Gastroesophageal sphincter (tissue), 4 donors: Measurements from ENCODE around the gene IGIP. TPM values are rescaled to one million over a fixed set of nuclear protein-coding genes. Genes with fewer than 3 reads are reported as not detected.

Experiments used
- ATAC-seq: fragments of 150-250 bp; one replicate; pipeline ENCODE4 v1.9.1; 2016; ENCODE audit warnings: mild to moderate bottlenecking, moderate library complexity
- H3K27ac ChIP-seq, 4 donors: fragments of 200-600 bp; sonication (generic) in 3 of 4; 1 replicate in 3 of 4; 2 replicates in 1 of 4; pipeline ENCODE4 v1.5.1; 2016 to 2019
- H3K27me3 ChIP-seq: fragments of 200-600 bp; sonication (generic); one replicate; pipeline ENCODE4 v1.5.1; 2019
- H3K36me3 ChIP-seq, 2 donors: fragments of 200-600 bp; sonication (generic); one replicate each; pipeline ENCODE4 v1.5.1; 2019; ENCODE audit warnings: control low read depth in 1 of 2
- H3K4me1 ChIP-seq, 3 donors: fragments of 200-600 bp; sonication (generic); 1 replicate in 2 of 3; 2 replicates in 1 of 3; pipeline ENCODE4 v1.5.1; 2016 to 2019; ENCODE audit warnings: control low read depth in 2 of 3
- H3K4me3 ChIP-seq, 2 donors: fragments of 200-600 bp; sonication (generic); one replicate each; pipeline ENCODE4 v1.5.1; 2019; ENCODE audit warnings: mild to moderate bottlenecking in 1 of 2, moderate library complexity in 1 of 2
- H3K9me3 ChIP-seq, 3 donors: fragments of 200-600 bp; sonication (generic); one replicate each; pipeline ENCODE4 v1.5.1; 2017 to 2019; ENCODE audit warnings: control low read depth in 2 of 3
- CTCF ChIP-seq, 4 experiments: fragments of 200-600 bp in 2 of 4; fragments of 450-650 bp in 2 of 4; sonication (generic) in 1 of 4; IDR thresholded peaks; one replicate each; pipeline ENCODE4 v1.5.1; 2017 to 2019; ENCODE audit warnings: antibody characterized with exemption in 4 of 4, mild to moderate bottlenecking in 2 of 4, moderate library complexity in 2 of 4
- EP300 ChIP-seq: sonication (generic); formaldehyde crosslinking; IDR thresholded peaks from one replicate; pipeline ENCODE4 v1.6.1; 2017; ENCODE audit warnings: antibody characterized with exemption, mild to moderate bottlenecking
- POLR2A ChIP-seq, 2 donors: fragments of 450-650 bp; IDR thresholded peaks; one replicate each; pipeline ENCODE4 v1.6.1; 2017; ENCODE audit warnings: antibody characterized with exemption in 2 of 2, mild to moderate bottlenecking in 2 of 2, moderate library complexity in 1 of 2
- POLR2AphosphoS5 ChIP-seq: sonication (generic); formaldehyde crosslinking; IDR thresholded peaks from one replicate; pipeline ENCODE4 v1.6.1; 2017; ENCODE audit warnings: antibody characterized with exemption
- WGBS, 2 donors: methylation state at CpG; one replicate each; pipeline ENCODE4 v1.1.5; 2018; ENCODE audit warnings: low coverage in 1 of 2; 5-methylcytosine and 5-hydroxymethylcytosine counted together
- total RNA-seq, 4 donors: library from RNA; depleted of rRNA; stranded (reverse); fragments of >200 nt; gene quantifications; one replicate each; pipeline ENCODE4 v1.1.0, GENCODE V29; 2016

Gene IGIP
- total RNA-seq, 4 donors from 2014 or later, result 26.0 to 36.6 (median 28.7) TPM

DNA sequence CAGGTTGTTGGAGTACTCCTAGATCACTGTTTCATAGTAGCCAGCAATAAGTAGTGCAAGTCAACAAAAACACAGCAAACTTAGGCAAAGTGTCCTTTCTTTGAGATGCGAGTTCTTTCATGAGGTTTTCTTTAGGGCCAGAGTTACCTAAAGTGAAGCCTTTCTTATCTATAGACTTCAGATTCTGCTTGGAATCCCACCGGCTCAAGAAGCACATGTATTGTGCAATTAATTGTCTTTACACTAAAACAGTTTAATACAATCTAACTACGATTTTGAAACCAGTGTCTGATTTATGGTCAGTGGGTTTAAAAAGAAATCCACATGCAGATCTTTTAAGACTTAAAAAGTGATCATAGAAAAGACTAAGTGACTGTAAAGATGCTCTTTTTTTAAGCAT, 8.2 kb upstream of the IGIP start:
- Histone ChIP-seq H3K9me3 (no peaks in the 10 kb centered on the region), H3K4me1 (peaks cover 2 to 79% (median 24%) of the 10 kb centered on the region in 3 donors), H3K36me3 (no peaks in the 10 kb centered on the region), H3K27me3 (no peaks in the 10 kb centered on the region), H3K4me3 (no peak overlapping the region), H3K27ac (no peak overlapping the region)
- WGBS, 2 donors, result 69 to 74% methylated on average over 3 of the region's 3 CpGs
- ATAC-seq, result no peak
- no peak for TF ChIP-seq CTCF (IDR thresholded peaks at IDR 0.05)
- no peak for TF ChIP-seq POLR2AphosphoS5
- no peak for TF ChIP-seq POLR2A (IDR thresholded peaks at IDR 0.05)
- no peak for TF ChIP-seq EP300

DNA sequence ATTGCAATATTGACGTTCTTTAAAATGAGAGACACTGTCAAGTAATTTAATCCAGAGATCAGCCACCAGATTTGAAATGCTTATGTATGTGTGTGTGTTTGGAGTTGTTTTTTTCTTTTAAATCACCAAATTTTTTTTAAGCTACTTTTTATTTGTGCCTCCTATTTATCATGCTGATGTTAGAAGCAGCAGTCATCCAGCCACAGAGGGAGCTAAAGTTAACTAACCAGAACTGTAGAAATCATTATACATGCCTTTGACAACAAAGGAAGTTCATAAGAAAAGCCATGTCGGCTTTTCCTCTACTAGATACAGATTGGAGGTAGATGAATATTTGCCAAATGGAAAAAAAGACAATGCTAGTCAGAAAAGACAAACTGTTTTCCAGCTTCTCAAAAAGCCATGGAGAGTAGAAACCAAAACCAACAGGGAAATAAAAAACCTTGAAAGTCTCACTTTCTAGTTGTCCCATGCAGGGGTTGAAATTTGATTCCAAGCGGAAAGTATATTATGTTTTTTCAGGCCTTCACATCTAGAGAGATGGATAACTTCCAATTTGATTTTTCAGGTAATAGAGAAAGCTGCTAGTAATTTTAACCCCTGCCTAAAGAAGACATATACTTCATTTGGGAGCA, 7.3 kb upstream of the IGIP start:
- Histone ChIP-seq H3K36me3 (no peaks in the 10 kb centered on the region), H3K9me3 (no peaks in the 10 kb centered on the region), H3K4me1 (peaks cover 2 to 79% (median 21%) of the 10 kb centered on the region in 3 donors), H3K4me3 (no peak overlapping the region), H3K27ac (no peak overlapping the region), H3K27me3 (no peaks in the 10 kb centered on the region)
- TF ChIP-seq POLR2A (IDR thresholded peaks at IDR 0.05), result no peak
- no peak for TF ChIP-seq POLR2AphosphoS5
- peak in 1 of 4 experiments; percentile 9 for TF ChIP-seq CTCF (IDR thresholded peaks at IDR 0.05)
- no peak for TF ChIP-seq EP300
- WGBS, 2 donors, result 60 to 63% methylated on average over 3 of the region's 3 CpGs
- ATAC-seq, result no peak

DNA sequence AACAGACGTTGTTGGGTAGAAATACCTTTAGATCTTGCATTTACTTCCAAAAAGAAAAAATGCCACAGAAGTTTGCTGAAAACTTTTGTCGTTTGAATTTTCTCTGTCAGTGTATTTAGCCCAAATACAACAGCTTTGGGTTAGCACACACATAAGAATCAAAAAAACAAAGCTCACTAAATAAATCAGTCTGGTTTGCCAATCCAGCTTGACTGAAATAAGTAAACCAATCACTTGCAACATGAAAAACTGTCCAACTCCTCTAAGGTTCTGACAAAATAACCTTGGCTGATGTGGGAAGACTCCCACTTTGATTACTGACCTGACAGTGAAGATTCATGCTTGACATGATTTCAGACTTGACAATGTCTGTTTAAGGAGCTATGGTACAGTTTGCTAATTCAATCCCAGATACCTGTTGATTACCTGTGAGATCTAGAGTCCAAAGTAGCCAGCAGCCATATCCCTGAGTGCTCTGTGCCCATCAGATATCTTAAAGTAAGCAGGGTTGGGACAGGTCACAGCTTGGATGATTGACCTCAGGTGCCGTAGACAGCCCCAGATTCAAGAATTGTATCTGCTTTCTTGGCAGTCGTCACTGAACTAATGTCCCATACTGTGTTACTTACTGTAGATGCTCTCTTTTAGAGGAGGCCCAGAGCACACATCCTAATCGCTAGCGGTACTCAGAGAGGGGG, 727 bp downstream of the IGIP start:
- Histone ChIP-seq H3K9me3 (no peaks in the 10 kb centered on the region), H3K4me3 (no peak overlapping the region), H3K27ac (no peak overlapping the region), H3K27me3 (no peaks in the 10 kb centered on the region), H3K36me3 (no peaks in the 10 kb centered on the region), H3K4me1 (peaks cover 3 to 40% (median 5%) of the 10 kb centered on the region in 3 donors)
- ATAC-seq, result no peak
- 90 to 93% methylated on average over 6 of the region's 6 CpGs for WGBS, 2 donors
- TF ChIP-seq CTCF (IDR thresholded peaks at IDR 0.05) (no peak), POLR2AphosphoS5 (no peak), POLR2A (IDR thresholded peaks at IDR 0.05) (no peak), EP300 (no peak)

- WGBS, 2 donors, result 87 to 93% methylated on average over 5 of the region's 5 CpGs
Observed at GRCh38 chr5:140128376-140128775, 2.6 kb downstream of the IGIP start.

More at GRCh38 chr5:140128376-140128775, 2.6 kb downstream of the IGIP start:
- no peaks in the 10 kb centered on the region for H3K36me3 ChIP-seq
- no peak overlapping the region for H3K27ac ChIP-seq
- H3K4me1 ChIP-seq, result peaks cover 5 to 37% (median 8%) of the 10 kb centered on the region in 3 donors
- H3K9me3 ChIP-seq, result no peaks in the 10 kb centered on the region
- no peak overlapping the region for H3K4me3 ChIP-seq
- H3K27me3 ChIP-seq, result no peaks in the 10 kb centered on the region
- ATAC-seq, result no peak
- TF ChIP-seq POLR2AphosphoS5 (no peak), CTCF (IDR thresholded peaks at IDR 0.05) (no peak), EP300 (no peak), POLR2A (IDR thresholded peaks at IDR 0.05) (no peak)
